CD4-positive, alpha-beta T cell treated with Interleukin-15 for 4 hours (primary cell): ENCODE data around the gene KLHL9.

Experiments
- DNase-seq: peaks from one replicate; pipeline ENCODE4 v3.0.0-alpha.2; 2020; ENCODE audit warnings: low spot score

The KLHL9 gene

GRCh38 chr9:21317956-21318923 is 17.0 kb downstream of the KLHL9 start:
- DNase-seq, result peak; percentile 40

GRCh38 chr9:21316860-21317259 is 18.3 kb downstream of the KLHL9 start:
- no peak for DNase-seq

- DNase-seq, result no peak
Observed at GRCh38 chr9:21316032-21316842, 19.0 kb downstream of the KLHL9 start.

- DNase-seq, result no peak
Observed at GRCh38 chr9:21314152-21314551, 21.1 kb downstream of the KLHL9 start.

GRCh38 chr9:21311889-21312288 is 23.3 kb downstream of the KLHL9 start:
- no peak for DNase-seq

- DNase-seq, result no peak
Observed at GRCh38 chr9:21305213-21305612, 30.0 kb downstream of the KLHL9 start, which contains the start of gene IFNA5. Gene IFNA5, minus strand, starts transcription at chr9:21305313. Its CDS starts 57 bp downstream, at chr9:21305256.

DNA sequence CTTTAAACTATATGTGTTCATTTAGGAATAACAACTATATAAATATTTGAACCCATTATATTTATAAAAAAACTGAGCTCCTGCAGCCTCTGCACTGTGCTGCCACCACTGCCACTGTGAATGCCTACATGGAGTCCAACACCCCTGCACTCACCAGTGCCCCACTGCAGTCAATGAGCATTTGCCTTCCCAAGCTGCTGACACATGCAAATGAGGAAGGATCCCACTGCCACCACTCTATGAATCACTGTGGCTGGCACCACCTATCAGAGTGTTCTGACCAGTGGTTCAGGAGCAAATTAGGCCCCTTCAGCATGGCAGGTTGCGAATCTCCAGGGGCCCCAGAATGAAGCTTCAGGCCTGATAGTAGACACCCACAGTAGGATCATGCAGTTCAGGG is 39.2 kb downstream of the KLHL9 start:
- no peak for DNase-seq

GRCh38 chr9:21294904-21295538 is 40.2 kb downstream of the KLHL9 start:
- no peak for DNase-seq

DNA sequence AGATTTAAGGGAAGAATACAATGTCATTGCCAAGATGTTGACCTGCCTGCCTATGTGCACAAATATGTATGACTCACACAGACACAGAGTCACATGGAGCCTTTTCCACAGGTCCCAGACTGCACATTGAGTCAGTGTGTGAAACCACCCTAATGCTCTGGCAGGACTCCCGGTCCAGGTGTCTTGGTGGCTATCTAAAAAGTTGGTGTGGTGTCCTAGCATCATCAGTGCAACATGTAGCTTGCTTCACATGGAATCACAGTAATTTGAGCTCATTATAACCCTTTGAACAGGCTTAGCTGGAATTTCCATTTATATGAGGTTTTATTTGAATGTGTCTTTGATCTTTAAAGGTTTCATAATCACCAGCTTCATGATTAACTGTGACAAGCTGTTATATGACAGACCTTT is 40.8 kb downstream of the KLHL9 start:
- no peak for DNase-seq

- DNase-seq, result no peak
Observed at GRCh38 chr9:21289848-21290247, 45.4 kb downstream of the KLHL9 start.

DNA sequence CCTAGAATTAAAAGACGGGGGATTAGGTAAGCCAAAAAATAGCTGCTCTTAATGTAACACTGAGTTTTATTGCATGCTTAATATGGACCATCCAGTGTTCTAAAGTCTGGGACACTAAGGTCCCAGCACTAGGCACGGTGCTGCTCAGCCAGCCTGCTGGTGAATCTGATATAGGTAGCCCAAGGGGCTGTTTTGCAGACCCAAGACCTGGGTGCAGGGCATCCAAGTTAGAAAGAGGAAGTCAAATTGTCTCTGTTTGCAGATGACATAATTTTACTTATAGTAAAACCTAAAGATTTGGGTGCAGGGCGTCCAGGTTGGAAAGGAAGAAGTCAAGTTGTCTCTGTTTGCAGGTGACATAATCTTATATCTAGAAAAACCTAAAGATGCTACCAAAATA is 47.9 kb downstream of the KLHL9 start:
- DNase-seq, result no peak

GRCh38 chr9:21286659-21287058 is 48.5 kb downstream of the KLHL9 start:
- DNase-seq, result no peak

DNA sequence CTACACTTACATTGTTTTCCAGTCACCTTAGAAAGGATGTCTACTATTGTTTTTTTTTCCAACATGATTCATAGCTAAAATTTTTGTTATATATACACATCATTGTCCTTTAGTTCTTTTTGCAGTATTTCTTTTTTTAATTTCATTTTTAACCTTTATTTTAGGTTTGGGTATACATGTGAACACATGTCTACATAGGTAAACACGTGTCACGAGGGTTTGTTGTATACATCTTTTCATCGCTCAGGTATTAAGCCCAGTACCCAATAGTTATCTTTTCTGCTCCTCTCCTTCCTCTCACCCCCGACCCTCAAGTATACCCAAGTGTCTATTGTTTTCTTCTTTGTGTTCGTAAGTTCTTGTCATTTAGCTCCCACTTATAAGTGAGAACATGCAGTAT is 49.1 kb downstream of the KLHL9 start:
- no peak for DNase-seq

- no peak for DNase-seq
Observed at GRCh38 chr9:21281275-21281674, 53.9 kb downstream of the KLHL9 start.
